HG02973 (cell line): ENCODE results near the gene ZNF580.
A peak's percentile ranks its signal among the peaks of the same experiment; 100 is the strongest.

Source experiments
- ATAC-seq: cut with Tn5 transposase; IDR thresholded peaks from one replicate; pipeline ENCODE4 v1.9.1; 2021; ENCODE audit warnings: moderate library complexity; ENCODE audit not compliant: unreplicated experiment

The ZNF580 gene, protein sequence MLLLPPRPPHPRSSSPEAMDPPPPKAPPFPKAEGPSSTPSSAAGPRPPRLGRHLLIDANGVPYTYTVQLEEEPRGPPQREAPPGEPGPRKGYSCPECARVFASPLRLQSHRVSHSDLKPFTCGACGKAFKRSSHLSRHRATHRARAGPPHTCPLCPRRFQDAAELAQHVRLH

GRCh38 chr19:55640577-55641425 lies at the start of gene ZNF580:
Gene ZNF580, plus strand, starts transcription at chr19:55641002. Its CDS starts 1,507 bp downstream, at chr19:55642509.
- ATAC-seq = no peak

DNA sequence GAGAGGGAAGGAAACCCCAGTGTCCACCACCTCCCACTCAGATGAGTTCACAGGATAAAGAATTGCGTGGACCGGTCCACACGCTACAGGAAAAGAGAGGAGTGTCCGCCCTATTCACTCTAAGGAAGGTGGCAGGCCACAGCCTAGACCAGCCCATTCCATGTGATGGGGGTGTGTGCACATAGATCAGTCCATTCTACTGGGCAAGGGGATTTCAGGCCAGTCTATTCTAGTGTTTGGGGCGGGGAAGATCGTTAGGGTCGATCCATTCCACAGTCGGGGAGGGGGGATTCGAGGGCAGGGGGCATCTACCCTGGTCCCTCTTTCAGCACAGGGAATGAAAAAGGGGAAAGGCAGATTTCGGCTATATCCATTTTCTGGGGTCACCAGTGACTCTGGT lies 49.2 kb upstream of the ZNF580 start:
- no peak for ATAC-seq

GRCh38 chr19:55592391-55593090 lies 48.3 kb upstream of the ZNF580 start:
- no peak for ATAC-seq

DNA sequence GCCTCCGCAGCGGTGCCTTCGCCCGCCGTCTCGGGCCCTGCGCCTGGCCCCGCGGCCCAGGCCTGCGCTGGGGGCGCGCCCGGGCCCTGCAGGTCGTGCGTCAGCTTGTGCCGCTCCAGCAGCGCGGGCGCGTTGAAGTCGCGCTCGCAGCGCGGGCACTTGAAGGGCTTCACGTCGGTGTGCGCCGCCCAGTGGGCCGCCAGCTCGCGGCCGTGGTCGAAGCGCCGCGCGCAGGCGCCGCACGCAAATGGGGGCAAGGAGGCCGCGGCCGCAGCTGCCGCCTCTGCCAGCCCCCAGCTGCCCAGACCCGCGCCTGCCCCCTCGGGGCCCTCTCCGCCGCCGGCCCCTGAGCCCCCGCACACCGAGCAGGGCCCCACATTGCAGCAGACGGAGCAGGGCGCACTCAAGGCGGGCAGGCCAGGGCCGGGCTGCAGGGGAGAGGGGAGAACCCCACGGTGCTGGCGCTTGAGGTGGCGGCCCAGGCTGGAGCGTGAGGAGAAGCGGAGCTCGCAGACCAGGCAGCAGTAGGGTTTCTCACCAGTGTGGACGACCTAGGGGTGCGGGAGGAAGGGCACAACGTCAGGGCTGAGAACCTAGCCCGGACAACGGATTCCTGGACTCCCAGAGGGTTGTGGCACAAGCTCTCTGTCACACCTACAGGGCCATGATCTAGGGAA lies 47.6 kb upstream of the ZNF580 start:
- ATAC-seq = no peak

GRCh38 chr19:55594996-55595545 lies 45.7 kb upstream of the ZNF580 start:
- ATAC-seq = no peak

- no peak for ATAC-seq
Observed at GRCh38 chr19:55596304-55596703, 44.5 kb upstream of the ZNF580 start.

- ATAC-seq = no peak
Observed at GRCh38 chr19:55597501-55597921, 43.3 kb upstream of the ZNF580 start.

- no peak for ATAC-seq
Observed at GRCh38 chr19:55598034-55598433, 42.8 kb upstream of the ZNF580 start.

- peak; percentile 43 for ATAC-seq
Observed at GRCh38 chr19:55598719-55599467, 41.9 kb upstream of the ZNF580 start.

- ATAC-seq = peak; percentile 55
Observed at GRCh38 chr19:55599468-55599841, 41.3 kb upstream of the ZNF580 start, which contains the start of gene FIZ1. Gene FIZ1, minus strand, starts transcription at chr19:55599517. Its CDS starts 1,652 bp downstream, at chr19:55597865.

DNA sequence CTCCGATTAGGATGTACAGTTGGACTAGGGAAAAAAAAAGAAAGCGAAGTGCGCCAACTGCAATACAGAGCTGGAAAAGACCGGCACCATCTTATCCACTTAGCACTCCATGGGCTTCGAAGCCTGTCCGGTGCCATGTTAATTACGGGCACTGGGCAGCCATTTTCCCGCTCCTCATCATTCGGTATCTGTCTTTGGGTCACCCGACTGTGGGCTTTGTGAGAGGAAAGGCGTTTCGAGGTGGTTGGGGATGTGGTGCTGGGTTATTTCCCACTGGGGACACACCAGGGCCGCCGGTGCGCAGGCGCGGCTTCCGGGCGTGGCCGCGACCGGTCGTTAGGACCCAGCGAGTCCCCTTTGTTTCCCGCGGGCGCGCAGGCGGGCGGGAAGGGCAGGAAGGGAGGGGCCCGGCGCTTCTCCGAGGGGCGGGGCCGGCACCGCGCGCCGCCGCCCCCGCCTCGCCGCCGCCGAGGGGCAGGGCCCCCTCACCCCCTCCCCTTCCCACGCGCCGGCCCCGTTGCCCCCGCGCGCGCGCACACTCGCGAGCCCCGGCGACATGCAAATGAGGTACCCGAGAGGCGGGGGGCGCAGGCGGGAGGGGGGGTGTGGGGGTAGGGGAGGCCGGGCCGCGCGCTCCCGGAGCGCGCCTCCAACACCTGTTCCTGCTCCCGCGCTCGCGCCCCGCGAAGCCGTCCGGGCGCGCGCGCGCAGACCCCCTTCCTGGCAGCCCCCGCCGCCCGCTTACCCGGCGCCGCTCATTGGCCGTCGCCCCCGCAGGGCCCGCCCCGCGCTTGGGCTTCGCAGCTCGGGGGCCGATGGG lies 40.8 kb upstream of the ZNF580 start, which contains the start of gene ZNF524:
Gene ZNF524 (plus strand): TSS at position 447 of the 820 bp plus-strand sequence. CDS start 1,825 bp downstream, outside the sequence.
- peak; percentile 34 for ATAC-seq

- ATAC-seq = no peak
Observed at GRCh38 chr19:55600662-55601028, 40.2 kb upstream of the ZNF580 start.

- ATAC-seq = no peak
Observed at GRCh38 chr19:55601084-55601483, 39.7 kb upstream of the ZNF580 start.

DNA sequence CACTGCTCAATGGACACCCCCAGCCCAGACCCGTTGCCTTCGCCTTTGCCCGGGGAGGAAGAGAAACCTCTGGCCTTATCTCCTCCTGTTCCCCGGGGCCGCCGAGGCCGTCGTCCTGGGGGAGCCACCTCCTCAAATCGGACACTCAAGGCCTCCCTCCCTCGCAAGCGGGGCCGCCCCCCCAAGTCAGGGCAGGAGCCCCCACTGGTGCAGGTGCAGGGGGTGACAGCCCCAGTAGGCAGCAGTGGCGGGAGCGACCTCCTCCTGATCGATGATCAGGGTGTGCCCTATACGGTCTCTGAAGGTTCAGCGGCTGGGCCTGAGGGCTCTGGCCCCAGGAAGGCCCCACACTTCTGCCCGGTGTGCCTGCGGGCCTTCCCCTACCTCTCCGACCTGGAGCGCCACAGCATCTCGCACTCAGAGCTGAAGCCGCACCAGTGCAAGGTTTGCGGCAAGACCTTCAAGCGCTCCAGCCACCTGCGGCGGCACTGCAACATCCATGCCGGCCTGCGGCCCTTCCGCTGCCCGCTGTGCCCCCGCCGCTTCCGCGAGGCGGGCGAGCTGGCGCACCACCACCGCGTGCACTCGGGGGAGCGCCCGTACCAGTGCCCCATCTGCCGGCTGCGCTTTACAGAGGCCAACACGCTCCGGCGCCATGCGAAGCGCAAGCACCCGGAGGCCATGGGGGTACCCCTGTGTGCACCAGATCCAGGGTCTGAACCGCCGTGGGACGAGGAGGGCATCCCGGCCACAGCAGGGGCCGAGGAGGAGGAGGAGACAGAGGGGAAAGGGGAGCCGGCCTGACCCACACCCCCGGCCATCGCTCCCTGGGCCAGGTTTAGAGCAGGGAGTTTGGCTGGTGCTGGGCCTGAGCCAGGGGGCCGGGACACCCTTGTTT lies 38.4 kb upstream of the ZNF580 start:
- ATAC-seq = no peak

DNA sequence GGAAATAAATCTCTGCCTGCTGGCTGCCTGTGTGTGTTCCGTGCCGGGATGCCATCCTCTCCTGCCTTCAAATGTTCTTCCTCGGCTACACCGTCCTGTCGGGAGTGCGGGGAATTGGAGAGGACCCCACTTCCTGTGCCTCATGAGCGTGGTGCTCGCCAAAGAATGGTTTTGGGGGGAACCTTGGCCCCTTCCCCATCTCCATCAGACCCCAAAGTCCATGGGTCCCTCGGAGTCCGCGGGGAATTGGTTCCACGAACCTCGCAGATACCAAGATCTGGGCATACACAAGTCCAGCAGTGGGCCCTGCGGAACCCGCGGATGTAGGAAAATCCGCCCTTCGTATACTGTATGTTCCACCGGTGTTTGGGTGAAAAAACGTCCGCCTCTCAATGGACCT lies 37.7 kb upstream of the ZNF580 start:
- no peak for ATAC-seq

GRCh38 chr19:55603581-55604292 lies 37.1 kb upstream of the ZNF580 start:
- ATAC-seq = no peak

- peak; percentile 55 for ATAC-seq
Observed at GRCh38 chr19:55605207-55605636, 35.6 kb upstream of the ZNF580 start.
